Effector memory CD8-positive, alpha-beta T cell (primary cell): Measurements from ENCODE around the gene ETS1.

ENCODE experiments used
- ATAC-seq: fragments of 150-1000 bp; cut with Tn5 transposase; replicated peaks from 2 replicates; pipeline ENCODE4 v1.10.0; 2021; ENCODE audit warnings: mild to moderate bottlenecking, moderate library complexity
- DNase-seq, 3 experiments: peaks; one replicate each; pipeline ENCODE4 v3.0.0; 2021
- H3K27ac Mint-ChIP-seq, 2 donors: one replicate each; pipeline ENCODE4 v1.8.0; 2022; ENCODE audit warnings: mild to moderate bottlenecking in 2 of 2, mixed read lengths in 2 of 2, moderate library complexity in 2 of 2
- H3K27me3 Mint-ChIP-seq, 2 donors: one replicate each; pipeline ENCODE4 v1.8.0; 2022; ENCODE audit warnings: mixed read lengths in 2 of 2
- H3K36me3 Mint-ChIP-seq: one replicate; pipeline ENCODE4 v1.8.0; 2022; ENCODE audit warnings: mild to moderate bottlenecking, moderate library complexity, mixed read lengths; ENCODE audit not compliant: insufficient read depth
- H3K4me1 Mint-ChIP-seq, 2 donors: one replicate each; pipeline ENCODE4 v1.8.0; 2022; ENCODE audit warnings: low read depth in 2 of 2, mixed read lengths in 2 of 2
- H3K4me3 Mint-ChIP-seq, 2 donors: one replicate each; pipeline ENCODE4 v1.8.0; 2022; ENCODE audit warnings: mild to moderate bottlenecking in 2 of 2, mixed read lengths in 2 of 2, moderate library complexity in 2 of 2
- H3K9me3 Mint-ChIP-seq, 2 donors: one replicate each; pipeline ENCODE4 v1.8.0; 2022; ENCODE audit warnings: mixed read lengths in 2 of 2
- total RNA-seq, 9 experiments: gene quantifications; one replicate each; lab custom pipeline; 2026; lab: John Stamatoyannopoulos, UW

Gene ETS1, protein sequence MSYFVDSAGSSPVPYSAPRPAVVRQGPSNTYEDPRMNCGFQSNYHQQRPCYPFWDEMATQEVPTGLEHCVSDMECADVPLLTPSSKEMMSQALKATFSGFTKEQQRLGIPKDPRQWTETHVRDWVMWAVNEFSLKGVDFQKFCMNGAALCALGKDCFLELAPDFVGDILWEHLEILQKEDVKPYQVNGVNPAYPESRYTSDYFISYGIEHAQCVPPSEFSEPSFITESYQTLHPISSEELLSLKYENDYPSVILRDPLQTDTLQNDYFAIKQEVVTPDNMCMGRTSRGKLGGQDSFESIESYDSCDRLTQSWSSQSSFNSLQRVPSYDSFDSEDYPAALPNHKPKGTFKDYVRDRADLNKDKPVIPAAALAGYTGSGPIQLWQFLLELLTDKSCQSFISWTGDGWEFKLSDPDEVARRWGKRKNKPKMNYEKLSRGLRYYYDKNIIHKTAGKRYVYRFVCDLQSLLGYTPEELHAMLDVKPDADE
- total RNA-seq = 753 to 1,398 (median 1,024) reads per million in 9 experiments

GRCh38 chr11:128587415-128587814, at the start of gene ETS1:
ETS1 (minus strand) TSS chr11:128587558; CDS start chr11:128573130, 14,428 bp downstream.
- DNase-seq = no peak
- no peaks in the 10 kb centered on the region for H3K27me3 Mint-ChIP-seq
- ATAC-seq = no peak
- H3K9me3 Mint-ChIP-seq = no peaks in the 10 kb centered on the region
- peak within 1 kb of the TSS; percentile 1 to 77 for H3K27ac Mint-ChIP-seq
- H3K4me1 Mint-ChIP-seq = peaks cover 11 to 20% of the 10 kb centered on the region in 2 donors
- no peaks in the 10 kb centered on the region for H3K36me3 Mint-ChIP-seq
- H3K4me3 Mint-ChIP-seq = no peak within 1 kb of the TSS

DNA sequence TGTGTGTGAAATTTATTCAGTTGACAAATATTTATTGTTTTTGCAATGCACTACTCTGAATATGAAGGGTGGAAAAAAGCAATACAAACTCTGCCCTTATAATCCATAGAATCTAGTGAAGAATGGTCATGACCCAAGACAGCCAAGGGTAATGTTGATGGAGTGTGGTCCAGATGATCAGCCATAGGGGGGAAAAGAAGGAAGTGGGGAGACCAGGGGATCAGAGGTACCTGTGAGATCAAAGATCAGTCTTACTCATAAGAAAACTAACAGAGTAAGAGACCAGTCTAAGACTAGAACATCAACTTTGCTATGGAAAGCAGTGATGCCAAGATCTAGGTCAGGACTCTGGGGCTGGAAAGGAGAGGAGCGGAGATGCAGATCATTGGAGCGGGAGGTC, 47.0 kb upstream of the ETS1 start:
- ATAC-seq = no peak
- Mint-ChIP-seq H3K9me3 (no peaks in the 10 kb centered on the region), H3K4me1 (peaks cover 23 to 30% of the 10 kb centered on the region in 2 donors), H3K27me3 (peaks cover 0 to 6% of the 10 kb centered on the region in 2 donors), H3K4me3 (no peak overlapping the region), H3K27ac (peak overlapping the region in 1 of 2 donors; percentile 45), H3K36me3 (no peaks in the 10 kb centered on the region)
- no peak for DNase-seq

GRCh38 chr11:128633384-128633965, 46.1 kb upstream of the ETS1 start:
- DNase-seq (no peak), ATAC-seq (no peak)
- Mint-ChIP-seq H3K4me3 (no peak overlapping the region), H3K27me3 (peaks cover 0 to 6% of the 10 kb centered on the region in 2 donors), H3K9me3 (no peaks in the 10 kb centered on the region), H3K36me3 (peaks cover 5% of the 10 kb centered on the region), H3K4me1 (peaks cover 31 to 39% of the 10 kb centered on the region in 2 donors), H3K27ac (peak overlapping the region in 1 of 2 donors; percentile 45)

DNA sequence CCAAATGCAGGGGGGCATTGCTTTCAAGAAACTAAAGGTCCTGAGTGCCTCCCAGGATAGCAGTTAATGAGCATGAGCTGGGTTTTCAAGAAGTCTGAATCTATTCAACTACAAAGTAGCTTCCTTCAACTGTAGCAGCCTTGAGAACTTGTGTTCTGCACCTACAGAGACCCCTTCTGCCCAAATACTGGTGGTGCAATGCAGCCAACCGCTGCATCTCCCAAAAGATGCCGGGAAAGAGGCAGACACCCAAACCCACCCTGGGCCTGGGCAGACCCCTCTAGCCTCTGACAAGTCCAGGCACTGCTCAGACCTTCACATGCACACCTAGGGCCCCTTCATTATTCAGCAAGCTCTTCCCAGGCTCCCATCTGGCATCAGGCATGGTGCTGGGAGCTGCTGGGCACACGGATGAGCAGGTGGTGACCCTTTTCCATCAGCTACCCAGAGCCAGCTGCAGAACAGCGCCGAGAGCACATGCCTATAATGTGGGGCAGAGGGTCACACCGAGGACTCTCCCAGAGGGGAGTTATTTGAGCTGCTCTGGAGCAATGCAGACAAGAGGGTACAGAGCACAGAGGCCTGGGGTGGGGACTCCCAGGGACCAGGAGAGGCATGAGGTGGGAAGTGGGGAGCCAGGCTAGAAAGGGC, 44.9 kb upstream of the ETS1 start:
- DNase-seq (peak in 1 of 3 experiments; percentile 40), ATAC-seq (no peak)
- H3K36me3 Mint-ChIP-seq = peaks cover 12% of the 10 kb centered on the region
- H3K9me3 Mint-ChIP-seq = no peaks in the 10 kb centered on the region
- H3K4me3 Mint-ChIP-seq = no peak overlapping the region
- H3K27me3 Mint-ChIP-seq = peaks cover 0 to 6% of the 10 kb centered on the region in 2 donors
- peak overlapping the region; percentile 66 to 86 for H3K27ac Mint-ChIP-seq
- peaks cover 40 to 51% of the 10 kb centered on the region in 2 donors for H3K4me1 Mint-ChIP-seq

DNA sequence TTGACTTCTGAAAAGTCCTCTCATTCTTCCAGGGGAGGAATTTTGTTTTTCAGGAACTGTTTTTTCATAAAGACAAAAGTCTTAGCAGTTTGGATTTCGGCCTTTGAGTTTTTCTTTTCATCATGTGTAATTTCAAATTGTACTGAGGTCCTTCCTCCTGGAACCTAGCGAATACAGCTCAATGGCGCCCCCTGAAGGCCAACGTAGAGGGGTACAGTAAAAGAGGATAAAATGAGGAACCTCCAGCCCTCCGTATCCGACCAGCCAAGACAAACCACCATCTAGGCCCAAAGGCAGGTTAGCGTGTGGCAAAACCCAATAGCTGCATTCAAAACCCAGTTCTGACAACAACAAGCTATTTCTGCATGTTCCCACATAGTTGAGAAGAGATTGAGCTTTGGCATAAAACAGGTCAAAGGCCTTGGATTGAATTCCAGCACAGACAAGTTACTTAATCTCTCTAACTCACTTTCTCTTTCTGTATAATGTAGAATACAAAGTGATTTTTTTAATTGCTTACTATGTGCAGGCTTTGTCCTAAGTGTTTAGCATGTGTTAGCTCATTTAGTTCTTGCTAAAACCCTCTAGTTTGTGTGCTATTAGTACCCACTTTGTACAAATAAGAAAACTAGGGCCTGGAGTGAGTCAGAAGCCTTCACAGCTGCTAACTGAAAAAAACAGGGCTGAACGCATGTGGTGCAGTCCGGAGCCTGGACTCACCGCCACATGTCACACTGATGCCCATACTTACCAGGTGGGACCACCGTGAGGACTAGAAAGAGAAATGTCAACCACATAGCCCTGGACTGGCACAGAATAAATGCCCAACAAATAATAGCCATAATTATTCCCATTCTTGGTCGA, 43.2 kb upstream of the ETS1 start:
- Mint-ChIP-seq H3K9me3 (no peaks in the 10 kb centered on the region), H3K27me3 (peaks cover 0 to 3% of the 10 kb centered on the region in 2 donors), H3K27ac (peak overlapping the region; percentile 96 to 97), H3K36me3 (peaks cover 12% of the 10 kb centered on the region), H3K4me1 (peaks cover 55 to 67% of the 10 kb centered on the region in 2 donors), H3K4me3 (peak overlapping the region; percentile 69 to 79)
- ATAC-seq = peak; percentile 69
- DNase-seq = peak; percentile 89 to 90 (median 89)

DNA sequence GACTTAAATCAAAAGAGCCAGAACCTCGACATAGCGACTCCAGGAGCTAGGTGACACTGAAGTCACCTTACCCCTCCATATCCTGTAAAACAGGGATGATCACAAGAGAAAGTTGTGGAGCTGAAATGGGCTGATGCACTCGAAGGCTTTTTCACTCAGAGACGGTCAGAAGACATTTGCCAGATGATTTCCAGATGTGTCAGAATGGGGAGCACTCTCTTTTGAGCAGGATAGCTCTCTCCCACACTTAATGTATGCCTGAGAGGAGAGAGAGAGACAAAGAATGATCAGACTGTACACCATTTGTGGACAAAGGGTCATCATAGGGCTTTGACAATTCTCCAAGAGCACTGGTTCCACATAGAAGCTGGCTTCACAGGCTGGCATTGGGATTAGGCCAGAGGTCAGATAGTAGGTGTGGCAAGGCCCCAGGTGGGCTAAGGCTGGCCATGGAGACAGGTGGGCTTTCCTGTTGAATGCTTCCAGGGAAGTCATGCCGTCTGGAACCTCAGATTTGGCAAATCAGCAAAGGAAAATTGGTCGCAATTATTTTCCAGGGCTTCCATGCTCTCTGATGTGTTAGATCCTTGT, 42.3 kb upstream of the ETS1 start:
- ATAC-seq (no peak), DNase-seq (no peak)
- Mint-ChIP-seq H3K36me3 (peaks cover 18% of the 10 kb centered on the region), H3K4me1 (peaks cover 65 to 77% of the 10 kb centered on the region in 2 donors), H3K27ac (peak overlapping the region; percentile 96 to 97), H3K27me3 (no peaks in the 10 kb centered on the region), H3K9me3 (no peaks in the 10 kb centered on the region), H3K4me3 (peak overlapping the region; percentile 69 to 79)

DNA sequence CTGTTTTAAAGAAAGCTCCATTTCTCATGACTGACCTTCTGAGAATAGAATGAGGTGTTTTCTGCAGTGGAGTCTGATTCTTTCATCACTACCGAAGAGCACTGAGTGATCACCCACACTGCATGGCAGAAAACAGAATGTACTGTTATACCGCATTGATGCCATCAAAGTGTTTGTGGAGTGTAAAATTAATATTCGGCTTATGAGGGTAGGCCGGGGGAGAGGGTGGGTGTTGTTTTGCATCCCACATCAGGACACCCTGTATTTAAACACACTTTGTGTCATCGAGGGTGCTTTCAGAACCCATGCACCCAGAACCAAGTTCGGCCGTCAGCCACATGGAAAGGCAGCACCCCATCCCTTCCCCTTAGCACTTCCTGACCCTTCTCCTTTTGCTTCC, 41.3 kb upstream of the ETS1 start:
- Mint-ChIP-seq H3K27ac (peak overlapping the region; percentile 96 to 97), H3K36me3 (peaks cover 20% of the 10 kb centered on the region), H3K27me3 (no peaks in the 10 kb centered on the region), H3K4me3 (peak overlapping the region; percentile 69 to 79), H3K4me1 (peaks cover 72 to 86% of the 10 kb centered on the region in 2 donors), H3K9me3 (no peaks in the 10 kb centered on the region)
- DNase-seq (peak; percentile 31 to 47 (median 36)), ATAC-seq (peak; percentile 51)

GRCh38 chr11:128628325-128628673, 40.9 kb upstream of the ETS1 start:
- no peaks in the 10 kb centered on the region for H3K9me3 Mint-ChIP-seq
- peaks cover 20% of the 10 kb centered on the region for H3K36me3 Mint-ChIP-seq
- no peaks in the 10 kb centered on the region for H3K27me3 Mint-ChIP-seq
- H3K4me3 Mint-ChIP-seq = peak overlapping the region; percentile 69 to 79
- DNase-seq (no peak), ATAC-seq (peak; percentile 19)
- H3K4me1 Mint-ChIP-seq = peaks cover 75 to 89% of the 10 kb centered on the region in 2 donors
- peak overlapping the region; percentile 96 to 97 for H3K27ac Mint-ChIP-seq

DNA sequence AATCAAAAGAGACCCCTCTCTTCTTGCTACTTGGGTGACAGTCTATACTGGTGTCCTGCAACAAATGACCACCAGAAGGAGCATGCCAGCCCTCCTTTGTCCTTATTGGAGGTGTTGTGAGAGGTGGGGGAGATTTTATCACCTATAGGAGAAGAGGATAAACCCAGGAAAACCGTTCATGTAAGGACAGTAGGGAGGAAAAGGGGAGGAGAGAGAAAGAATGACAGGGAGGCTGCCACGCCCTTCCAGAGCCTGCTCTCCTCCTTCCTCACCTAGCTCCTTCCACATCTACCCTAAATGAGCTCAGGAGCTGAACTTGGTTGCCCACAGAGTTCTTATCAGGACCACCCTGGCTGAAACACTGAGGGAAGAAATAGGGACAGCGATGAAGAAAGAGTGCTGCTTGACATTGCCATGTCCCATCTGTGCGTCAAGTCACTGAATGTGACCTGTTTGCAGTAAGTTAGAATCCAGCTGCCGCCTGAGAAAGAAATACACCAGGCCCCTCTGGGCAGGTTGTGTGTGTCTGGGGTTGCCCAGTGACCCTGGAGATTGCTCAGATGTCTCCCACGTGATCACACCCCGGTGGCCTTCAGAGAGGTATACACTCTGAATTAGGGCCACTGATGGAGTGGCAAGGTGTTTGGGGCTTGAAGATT, 40.4 kb upstream of the ETS1 start:
- Mint-ChIP-seq H3K9me3 (no peaks in the 10 kb centered on the region), H3K27ac (peak overlapping the region; percentile 96 to 97), H3K4me1 (peaks cover 80 to 91% of the 10 kb centered on the region in 2 donors), H3K27me3 (no peaks in the 10 kb centered on the region), H3K4me3 (peak overlapping the region; percentile 69 to 79), H3K36me3 (peaks cover 20% of the 10 kb centered on the region)
- peak; percentile 14 for ATAC-seq
- DNase-seq = peak; percentile 23 to 39 (median 28)

GRCh38 chr11:128626913-128627665, 39.7 kb upstream of the ETS1 start:
- H3K36me3 Mint-ChIP-seq = peaks cover 20% of the 10 kb centered on the region
- no peaks in the 10 kb centered on the region for H3K9me3 Mint-ChIP-seq
- no peaks in the 10 kb centered on the region for H3K27me3 Mint-ChIP-seq
- no peak for ATAC-seq
- peaks cover 79 to 92% of the 10 kb centered on the region in 2 donors for H3K4me1 Mint-ChIP-seq
- H3K27ac Mint-ChIP-seq = peak overlapping the region; percentile 96 to 97
- peak overlapping the region; percentile 71 to 79 for H3K4me3 Mint-ChIP-seq
- DNase-seq = no peak

DNA sequence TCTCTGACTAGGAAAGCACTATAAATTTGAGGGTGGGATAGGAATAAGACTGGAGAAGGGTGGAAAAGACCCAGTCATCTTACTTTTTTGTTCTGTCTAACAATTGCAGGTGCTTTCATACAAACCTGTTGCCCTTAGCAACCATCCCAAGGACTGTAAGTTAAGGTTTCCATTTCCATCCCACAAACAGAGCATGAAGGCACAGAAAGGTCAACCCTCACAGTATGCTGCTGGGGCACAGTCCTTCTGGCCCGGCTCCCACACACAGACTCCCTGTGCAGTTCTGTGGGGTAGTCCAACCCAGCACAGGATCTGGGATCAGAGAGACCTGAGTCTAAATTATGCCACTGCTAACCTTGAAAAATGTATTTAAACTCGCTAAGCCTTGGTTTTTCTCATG, 38.4 kb upstream of the ETS1 start:
- Mint-ChIP-seq H3K4me3 (peak overlapping the region; percentile 71 to 79), H3K27me3 (no peaks in the 10 kb centered on the region), H3K9me3 (no peaks in the 10 kb centered on the region), H3K36me3 (peaks cover 20% of the 10 kb centered on the region), H3K4me1 (peaks cover 72 to 79% of the 10 kb centered on the region in 2 donors), H3K27ac (peak overlapping the region; percentile 96 to 97)
- no peak for DNase-seq
- ATAC-seq = no peak
